HCT116 (cell line): ENCODE measurements around the gene DOCK10. TPM values are rescaled to one million over a fixed set of nuclear protein-coding genes. Genes with fewer than 3 reads are reported as not detected.

ENCODE experiments used
- ATAC-seq: fragments of 200-7000 bp; cut with Tn5 transposase; 2 replicates; pipeline ENCODE4 v1.9.1; 2020; ENCODE audit warnings: mild to moderate bottlenecking, moderate library complexity
- BruUV-seq: library from RNA; stranded (reverse); fragments of 400-500 nt; replicated peaks from 2 replicates; lab custom pipeline; 2021; lab: Mats Ljungman, UMichigan
- CTCF ChIA-PET: fragments of 300-600 bp; sonication (Branson Sonifier 250); formaldehyde crosslinking; loops from one replicate; lab custom pipeline; 2021; ENCODE audit warnings: antibody characterized with exemption; lab: Charles Lee
- POLR2A ChIA-PET: fragments of 300-600, 350-600 bp; sonication (Branson Sonifier 250); formaldehyde crosslinking; loops from one replicate; lab custom pipeline; 2021; ENCODE audit warnings: antibody characterized with exemption; lab: Charles Lee
- RAD21 ChIA-PET, 2 experiments: fragments of 300-600 bp; sonication (Branson Sonifier 250); formaldehyde crosslinking; loops; one replicate each; lab custom pipeline; 2023; ENCODE audit warnings: low total read pairs in 2 of 2; ENCODE audit not compliant: uncharacterized antibody in 2 of 2, unreplicated experiment in 2 of 2, low non-redundant PET in 1 of 2; lab: Charles Lee
- DNase-seq: peaks from one replicate; pipeline ENCODE4 v3.0.0-alpha.2; 2010; ENCODE audit warnings: low read depth, low spot score
- H2AFZ ChIP-seq: fragments of 200-600 bp; shearing (Covaris generic), sonication (generic); 2 replicates; pipeline ENCODE4 v1.6.1; 2017; ENCODE audit warnings: low read depth, mixed run types, mixed read lengths, antibody characterized with exemption, low read length; ENCODE audit not compliant: poor library complexity, severe bottlenecking
- H3K27ac ChIP-seq: 2 replicates; pipeline ENCODE4 v1.5.1; 2012; ENCODE audit warnings: low read depth, low read length
- H3K27me3 ChIP-seq: fragments of 200-600 bp; sonication (generic); 2 replicates; pipeline ENCODE4 v1.6.1; 2016; ENCODE audit warnings: mixed run types, low read length, mixed read lengths; ENCODE audit not compliant: insufficient read depth
- H3K36me3 ChIP-seq, 2 experiments: fragments of 200-500 bp in 1 of 2; fragments of 200-600 bp in 1 of 2; sonication (Bioruptor generic) in 1 of 2; sonication (generic) in 1 of 2; 2 replicates each; pipeline versions ENCODE4 v1.5.1 to v1.6.1; 2014 to 2016; ENCODE audit warnings: low read length in 2 of 2, inconsistent platforms in 1 of 2, mixed read lengths in 1 of 2, mixed run types in 1 of 2; ENCODE audit not compliant: insufficient read depth in 2 of 2, control insufficient read depth in 1 of 2
- H3K4me1 ChIP-seq, 2 experiments: fragments of 200-600 bp in 1 of 2; sonication (generic) in 1 of 2; 2 replicates each; pipeline versions ENCODE4 v1.5.1 to v1.6.1; 2012 to 2017; ENCODE audit warnings: low read length in 2 of 2, inconsistent platforms in 1 of 2, mild to moderate bottlenecking in 1 of 2, mixed read lengths in 1 of 2, mixed run types in 1 of 2, moderate library complexity in 1 of 2; ENCODE audit not compliant: insufficient read depth in 2 of 2, control insufficient read depth in 1 of 2
- H3K4me2 ChIP-seq: fragments of 200-600 bp; sonication (generic); 2 replicates; pipeline ENCODE4 v1.6.1; 2017; ENCODE audit warnings: mixed run types, low read length, mixed read lengths
- H3K4me3 ChIP-seq, 2 experiments: fragments of 200-600 bp in 1 of 2; sonication (generic) in 1 of 2; replicated peaks in 1 of 2; 2 replicates each; pipeline ENCODE4 v1.5.1; 2011 to 2016; ENCODE audit warnings: low read length in 2 of 2, control low read depth in 1 of 2, low read depth in 1 of 2, mild to moderate bottlenecking in 1 of 2, mixed read lengths in 1 of 2, mixed run types in 1 of 2
- H3K79me2 ChIP-seq: fragments of 200-600 bp; sonication (generic); 2 replicates; pipeline ENCODE4 v1.6.1; 2017; ENCODE audit warnings: mild to moderate bottlenecking, mixed run types, low read length, moderate library complexity, mixed read lengths; ENCODE audit not compliant: insufficient read depth
- H3K9ac ChIP-seq: fragments of 200-600 bp; sonication (generic); 2 replicates; pipeline ENCODE4 v1.6.1; 2016; ENCODE audit warnings: low read length, mixed read lengths
- H3K9me2 ChIP-seq: fragments of 200-600 bp; sonication (generic), shearing (Covaris generic); 2 replicates; pipeline ENCODE4 v1.6.1; 2017; ENCODE audit warnings: mixed run types, mild to moderate bottlenecking, moderate library complexity; ENCODE audit not compliant: insufficient read depth
- H3K9me3 ChIP-seq, 2 experiments: fragments of 200-500 bp in 1 of 2; fragments of 200-600 bp in 1 of 2; sonication (Bioruptor generic) in 1 of 2; sonication (generic) in 1 of 2; 2 replicates each; pipeline ENCODE4 v1.6.1; 2014 to 2017; ENCODE audit warnings: low read length in 2 of 2, mixed read lengths in 2 of 2, inconsistent platforms in 1 of 2, low read depth in 1 of 2, mild to moderate bottlenecking in 1 of 2, mixed run types in 1 of 2, moderate library complexity in 1 of 2; ENCODE audit not compliant: control insufficient read depth in 1 of 2, insufficient read depth in 1 of 2
- H4K20me1 ChIP-seq: fragments of 200-600 bp; sonication (generic), shearing (Covaris generic); 2 replicates; pipeline ENCODE4 v1.6.1; 2017; ENCODE audit warnings: mixed run types, mild to moderate bottlenecking, moderate library complexity; ENCODE audit not compliant: insufficient read depth
- ELF1 ChIP-seq: IDR thresholded peaks from 2 replicates; pipeline ENCODE4 v1.6.1; 2012; ENCODE audit warnings: low read depth, borderline replicate concordance
- REST ChIP-seq: IDR thresholded peaks from 2 replicates; pipeline ENCODE4 v1.6.1; 2012; ENCODE audit warnings: low read depth
- ZBTB33 ChIP-seq: IDR thresholded peaks from 2 replicates; pipeline ENCODE4 v1.6.1; 2011; ENCODE audit warnings: mild to moderate bottlenecking, low read length, moderate library complexity; ENCODE audit not compliant: insufficient replicate concordance; ENCODE audit errors: extremely low read depth
- ZNF274 ChIP-seq: fragments of 200-500 bp; sonication (Bioruptor generic); IDR thresholded peaks from 2 replicates; pipeline ENCODE4 v1.6.1; 2014; ENCODE audit warnings: mild to moderate bottlenecking, low read depth, low read length, inconsistent platforms
- intact Hi-C: fragments of 100-400 bp; cut with micrococcal nuclease; formaldehyde crosslinking; loops from 2 replicates; pipeline ENCODE4 v1.10.0; 2022
- total RNA-seq: library from RNA; stranded (reverse); gene quantifications from one replicate; pipeline ENCODE4 v1.2.1, GENCODE V29; 2021; ENCODE audit not compliant: unreplicated experiment

Gene DOCK10
- total RNA-seq, 1 experiment from 2014 or later, result 0.54 TPM

- Histone ChIP-seq H4K20me1 (no peaks in the 10 kb centered on the region), H3K4me2 (no peak overlapping the region), H3K27ac (no peak overlapping the region), H2AFZ (no peak overlapping the region), H3K4me3 (no peak overlapping the region), H3K4me1 (no peaks in the 10 kb centered on the region), H3K9me3 (no peaks in the 10 kb centered on the region), H3K36me3 (no peaks in the 10 kb centered on the region), H3K9me2 (0 out of 2 replicates have a peak, but pooled peaks cover 3% of the 10 kb centered on the region), H3K27me3 (no peaks in the 10 kb centered on the region), H3K9ac (no peak overlapping the region), H3K79me2 (no peaks in the 10 kb centered on the region)
- POLR2A ChIA-PET, result no interaction called here
- intact Hi-C loops, result no loop called here
- ATAC-seq, result no peak
- BruUV-seq, result no TSS peak
- TF ChIP-seq ZBTB33, result no peak
- TF ChIP-seq ELF1, result no peak
- no peak for TF ChIP-seq ZNF274
- no peak for TF ChIP-seq REST
- CTCF ChIA-PET, result no interaction called here
- RAD21 ChIA-PET, result no interaction called here
- DNase-seq, result no peak
Observed at GRCh38 chr2:224871813-224872212, 170.5 kb downstream of the DOCK10 start.
